Measurements from ENCODE around the gene INAFM2. TPM values are rescaled to one million over a fixed set of nuclear protein-coding genes. Genes with fewer than 3 reads are reported as not detected.

INAFM2 gene
- total and polyA plus RNA-seq, 9 of the 15 experiments (the other 6 are each of a cell fraction or from before 2014, with no cell fraction given): 11.8 to 43.1 (median 27.2) TPM

GRCh38 chr15:40340740-40341400 lies 17.4 kb downstream of the INAFM2 start, which contains the start of gene CCDC9B (continued):
- TF ChIP-seq, protein P1, sequence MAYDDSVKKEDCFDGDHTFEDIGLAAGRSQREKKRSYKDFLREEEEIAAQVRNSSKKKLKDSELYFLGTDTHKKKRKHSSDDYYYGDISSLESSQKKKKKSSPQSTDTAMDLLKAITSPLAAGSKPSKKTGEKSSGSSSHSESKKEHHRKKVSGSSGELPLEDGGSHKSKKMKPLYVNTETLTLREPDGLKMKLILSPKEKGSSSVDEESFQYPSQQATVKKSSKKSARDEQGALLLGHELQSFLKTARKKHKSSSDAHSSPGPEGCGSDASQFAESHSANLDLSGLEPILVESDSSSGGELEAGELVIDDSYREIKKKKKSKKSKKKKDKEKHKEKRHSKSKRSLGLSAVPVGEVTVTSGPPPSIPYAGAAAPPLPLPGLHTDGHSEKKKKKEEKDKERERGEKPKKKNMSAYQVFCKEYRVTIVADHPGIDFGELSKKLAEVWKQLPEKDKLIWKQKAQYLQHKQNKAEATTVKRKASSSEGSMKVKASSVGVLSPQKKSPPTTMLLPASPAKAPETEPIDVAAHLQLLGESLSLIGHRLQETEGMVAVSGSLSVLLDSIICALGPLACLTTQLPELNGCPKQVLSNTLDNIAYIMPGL (CRISPR knock-in tag; IDR thresholded peaks at IDR 0.05): no peak
- no peak for TF ChIP-seq DMBX1 (CRISPR knock-in tag; IDR thresholded peaks at IDR 0.05; ENCODE audit: borderline replicate concordance)
- TF ChIP-seq EWSR1 (IDR thresholded peaks at IDR 0.05; ENCODE audit: borderline replicate concordance, low read depth, partially characterized antibody): no peak
- no peak for TF ChIP-seq NFYB (IDR thresholded peaks at IDR 0.05; ENCODE audit: extremely low read depth, insufficient read length)
- no peak for TF ChIP-seq SETDB1 (IDR thresholded peaks at IDR 0.05; ENCODE audit: low read length)
- no peak for TF ChIP-seq NR3C1 (CRISPR knock-in tag; IDR thresholded peaks at IDR 0.05)
- no peak for TF ChIP-seq TAF15 (IDR thresholded peaks at IDR 0.05; ENCODE audit: low read depth, low read length)
- TF ChIP-seq ZNF512 (tag; IDR thresholded peaks at IDR 0.05): no peak
- TF ChIP-seq CBX3 (IDR thresholded peaks at IDR 0.05; ENCODE audit: borderline replicate concordance in 1 of 2, low read length in 2 of 2): no peak
- TF ChIP-seq SRSF1 (IDR thresholded peaks at IDR 0.05; ENCODE audit: low read depth, low read length): no peak
- no peak for TF ChIP-seq NFE2L1 (tag; IDR thresholded peaks at IDR 0.05; ENCODE audit: borderline replicate concordance, low read depth)
- TF ChIP-seq SRSF9 (IDR thresholded peaks at IDR 0.05; ENCODE audit: borderline replicate concordance, low read depth, low read length): no peak
- TF ChIP-seq BRF2 (IDR thresholded peaks at IDR 0.05; ENCODE audit: borderline replicate concordance, insufficient read depth, insufficient read length): no peak
- peak; percentile 69 for TF ChIP-seq L3MBTL2 (IDR thresholded peaks at IDR 0.05)
- no peak for TF ChIP-seq CHD4 (IDR thresholded peaks at IDR 0.05; ENCODE audit: insufficient read depth, insufficient replicate concordance, low read depth, low read length, poor library complexity, severe bottlenecking)
- TF ChIP-seq KDM2B (CRISPR knock-in tag; IDR thresholded peaks at IDR 0.05): no peak
- TF ChIP-seq MTA1 (IDR thresholded peaks at IDR 0.05; ENCODE audit: borderline replicate concordance): no peak
- no peak for TF ChIP-seq BACH1 (tag; IDR thresholded peaks at IDR 0.05)
- TF ChIP-seq, protein P2, sequence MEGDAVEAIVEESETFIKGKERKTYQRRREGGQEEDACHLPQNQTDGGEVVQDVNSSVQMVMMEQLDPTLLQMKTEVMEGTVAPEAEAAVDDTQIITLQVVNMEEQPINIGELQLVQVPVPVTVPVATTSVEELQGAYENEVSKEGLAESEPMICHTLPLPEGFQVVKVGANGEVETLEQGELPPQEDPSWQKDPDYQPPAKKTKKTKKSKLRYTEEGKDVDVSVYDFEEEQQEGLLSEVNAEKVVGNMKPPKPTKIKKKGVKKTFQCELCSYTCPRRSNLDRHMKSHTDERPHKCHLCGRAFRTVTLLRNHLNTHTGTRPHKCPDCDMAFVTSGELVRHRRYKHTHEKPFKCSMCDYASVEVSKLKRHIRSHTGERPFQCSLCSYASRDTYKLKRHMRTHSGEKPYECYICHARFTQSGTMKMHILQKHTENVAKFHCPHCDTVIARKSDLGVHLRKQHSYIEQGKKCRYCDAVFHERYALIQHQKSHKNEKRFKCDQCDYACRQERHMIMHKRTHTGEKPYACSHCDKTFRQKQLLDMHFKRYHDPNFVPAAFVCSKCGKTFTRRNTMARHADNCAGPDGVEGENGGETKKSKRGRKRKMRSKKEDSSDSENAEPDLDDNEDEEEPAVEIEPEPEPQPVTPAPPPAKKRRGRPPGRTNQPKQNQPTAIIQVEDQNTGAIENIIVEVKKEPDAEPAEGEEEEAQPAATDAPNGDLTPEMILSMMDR (IDR thresholded peaks at IDR 0.05 in 2 of 3, conservative IDR thresholded peaks at IDR 0.05 in 1 of 3; ENCODE audit: insufficient read depth in 2 of 3, low read depth in 1 of 3, low read length in 3 of 3): no peak

Measured in K562 (cell line).